Osteoblast (primary cell): Measurements from ENCODE around the gene FRMD4A. TPM values are rescaled to one million over a fixed set of nuclear protein-coding genes. Genes with fewer than 3 reads are reported as not detected.

ENCODE experiments used
- DNase-seq: peaks from one replicate; pipeline ENCODE4 v3.0.0; 2011; ENCODE audit warnings: low spot score, mixed read lengths; ENCODE audit not compliant: insufficient read length; ENCODE audit errors: missing footprints
- H2AFZ ChIP-seq: 2 replicates; pipeline ENCODE4 v1.6.0; 2011; ENCODE audit warnings: mild to moderate bottlenecking, low read length
- H3K27ac ChIP-seq: 2 replicates; pipeline ENCODE4 v1.5.1; 2011; ENCODE audit warnings: mild to moderate bottlenecking, low read depth, low read length, moderate library complexity
- H3K27me3 ChIP-seq: 2 replicates; pipeline ENCODE4 v1.6.0; 2012; ENCODE audit warnings: mild to moderate bottlenecking, control low read depth, inconsistent platforms, low read length, moderate library complexity; ENCODE audit not compliant: insufficient read depth
- H3K36me3 ChIP-seq: 2 replicates; pipeline ENCODE4 v1.5.1; 2011; ENCODE audit warnings: mild to moderate bottlenecking, low read length, control low read depth, moderate library complexity; ENCODE audit not compliant: insufficient read depth
- H3K4me1 ChIP-seq: 2 replicates; pipeline ENCODE4 v1.5.1; 2011; ENCODE audit warnings: mild to moderate bottlenecking, low read length, control low read depth, moderate library complexity; ENCODE audit not compliant: insufficient read depth
- H3K4me2 ChIP-seq: 2 replicates; pipeline ENCODE4 v1.6.0; 2011; ENCODE audit warnings: mild to moderate bottlenecking, low read length; ENCODE audit not compliant: insufficient read depth
- H3K4me3 ChIP-seq: fragments of 200-600 bp; sonication (generic); 3 replicates; pipeline ENCODE4 v1.5.1; 2012; ENCODE audit warnings: mild to moderate bottlenecking, low read length, inconsistent platforms; ENCODE audit not compliant: insufficient read depth
- H3K79me2 ChIP-seq: 2 replicates; pipeline ENCODE4 v1.6.0; 2012; ENCODE audit warnings: mild to moderate bottlenecking, low read length, control low read depth, inconsistent platforms; ENCODE audit not compliant: insufficient read depth
- H3K9me3 ChIP-seq: 2 replicates; pipeline ENCODE4 v1.5.1; 2011; ENCODE audit warnings: low read depth, low read length, control low read depth
- H4K20me1 ChIP-seq: 2 replicates; pipeline ENCODE4 v1.6.0; 2012; ENCODE audit warnings: mild to moderate bottlenecking, low read length, control low read depth; ENCODE audit not compliant: insufficient read depth
- total RNA-seq: library from RNA; depleted of rRNA; stranded (reverse); fragments of >200 nt; gene quantifications from 2 replicates; pipeline ENCODE4 v1.2.3, GENCODE V29; 2012
- TF ChIP-seq, protein P1 (sequence below): IDR thresholded peaks from 2 replicates; pipeline ENCODE4 v1.5.1; 2011; ENCODE audit warnings: mild to moderate bottlenecking, low read depth, low read length, moderate library complexity; ENCODE audit errors: extremely low read depth

The FRMD4A gene
- total RNA-seq, 1 donor: 41.3 TPM

DNA sequence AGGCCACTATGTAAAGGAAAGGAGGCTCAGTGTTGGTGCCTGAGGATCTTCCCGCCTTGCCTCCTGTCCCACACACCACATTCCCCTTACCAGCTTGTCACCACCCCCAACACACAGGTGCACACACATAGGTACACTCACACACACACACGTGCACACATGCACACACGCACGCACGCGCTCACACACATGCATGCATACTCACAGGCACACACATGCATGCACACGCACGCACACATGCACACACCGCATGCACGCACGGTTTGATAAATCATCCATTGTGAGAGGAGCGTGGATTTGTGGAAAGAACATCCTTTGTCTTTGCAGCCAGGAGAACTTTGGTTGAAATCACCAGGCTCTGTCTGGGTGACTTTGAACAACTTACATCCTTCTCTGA, 359.8 kb downstream of the FRMD4A start:
- Histone ChIP-seq H2AFZ (no peak overlapping the region), H3K27ac (no peak overlapping the region), H3K27me3 (no peaks in the 10 kb centered on the region), H3K79me2 (no peaks in the 10 kb centered on the region), H3K9me3 (no peaks in the 10 kb centered on the region), H3K36me3 (no peaks in the 10 kb centered on the region), H3K4me2 (peak overlapping the region; percentile 82), H3K4me1 (peaks cover 34% of the 10 kb centered on the region), H3K4me3 (no peak overlapping the region), H4K20me1 (no peaks in the 10 kb centered on the region)
- DNase-seq: no peak
- TF ChIP-seq, protein P1, sequence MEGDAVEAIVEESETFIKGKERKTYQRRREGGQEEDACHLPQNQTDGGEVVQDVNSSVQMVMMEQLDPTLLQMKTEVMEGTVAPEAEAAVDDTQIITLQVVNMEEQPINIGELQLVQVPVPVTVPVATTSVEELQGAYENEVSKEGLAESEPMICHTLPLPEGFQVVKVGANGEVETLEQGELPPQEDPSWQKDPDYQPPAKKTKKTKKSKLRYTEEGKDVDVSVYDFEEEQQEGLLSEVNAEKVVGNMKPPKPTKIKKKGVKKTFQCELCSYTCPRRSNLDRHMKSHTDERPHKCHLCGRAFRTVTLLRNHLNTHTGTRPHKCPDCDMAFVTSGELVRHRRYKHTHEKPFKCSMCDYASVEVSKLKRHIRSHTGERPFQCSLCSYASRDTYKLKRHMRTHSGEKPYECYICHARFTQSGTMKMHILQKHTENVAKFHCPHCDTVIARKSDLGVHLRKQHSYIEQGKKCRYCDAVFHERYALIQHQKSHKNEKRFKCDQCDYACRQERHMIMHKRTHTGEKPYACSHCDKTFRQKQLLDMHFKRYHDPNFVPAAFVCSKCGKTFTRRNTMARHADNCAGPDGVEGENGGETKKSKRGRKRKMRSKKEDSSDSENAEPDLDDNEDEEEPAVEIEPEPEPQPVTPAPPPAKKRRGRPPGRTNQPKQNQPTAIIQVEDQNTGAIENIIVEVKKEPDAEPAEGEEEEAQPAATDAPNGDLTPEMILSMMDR: no peak

DNA sequence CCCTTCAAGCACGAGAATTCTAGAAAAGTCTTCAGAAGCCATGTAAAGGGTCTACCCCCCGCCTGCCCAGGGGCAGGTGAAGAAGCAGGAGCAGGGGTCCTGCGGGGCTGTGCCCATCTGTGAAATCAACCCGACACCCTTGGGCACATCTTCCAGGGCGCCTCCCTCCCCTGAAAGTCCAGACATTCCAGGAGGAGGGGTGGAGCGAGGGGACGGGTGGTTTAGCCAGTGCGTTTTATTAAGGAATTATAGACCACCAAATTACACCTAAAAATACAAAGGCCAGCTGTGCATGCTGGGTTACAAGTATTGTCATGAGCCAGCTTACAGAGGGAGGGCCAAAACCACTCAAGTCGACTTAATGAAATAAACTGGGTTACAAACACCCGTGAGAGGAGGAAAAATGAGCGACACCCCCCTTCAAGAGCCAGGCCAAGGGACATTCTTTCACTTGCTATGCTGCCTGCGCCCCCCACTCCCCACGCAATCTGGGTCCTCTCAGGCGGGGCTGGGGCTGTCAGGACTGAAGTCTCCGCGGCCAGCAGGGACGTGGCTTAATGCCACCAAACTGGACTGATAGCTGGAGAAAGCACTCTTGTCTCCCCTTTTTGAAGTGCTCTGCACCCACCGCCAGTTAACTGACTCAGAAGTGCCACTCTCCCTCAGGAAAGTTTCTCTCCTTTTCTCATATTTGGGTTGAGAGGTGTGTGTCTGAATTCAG, 360.3 kb downstream of the FRMD4A start:
- Histone ChIP-seq H3K4me1 (peaks cover 34% of the 10 kb centered on the region), H2AFZ (no peak overlapping the region), H3K27ac (no peak overlapping the region), H3K4me2 (no peak overlapping the region), H3K4me3 (no peak overlapping the region), H3K9me3 (no peaks in the 10 kb centered on the region), H3K27me3 (no peaks in the 10 kb centered on the region), H3K79me2 (no peaks in the 10 kb centered on the region), H4K20me1 (no peaks in the 10 kb centered on the region), H3K36me3 (no peaks in the 10 kb centered on the region)
- no peak for DNase-seq
- TF ChIP-seq, protein P1: no peak

DNA sequence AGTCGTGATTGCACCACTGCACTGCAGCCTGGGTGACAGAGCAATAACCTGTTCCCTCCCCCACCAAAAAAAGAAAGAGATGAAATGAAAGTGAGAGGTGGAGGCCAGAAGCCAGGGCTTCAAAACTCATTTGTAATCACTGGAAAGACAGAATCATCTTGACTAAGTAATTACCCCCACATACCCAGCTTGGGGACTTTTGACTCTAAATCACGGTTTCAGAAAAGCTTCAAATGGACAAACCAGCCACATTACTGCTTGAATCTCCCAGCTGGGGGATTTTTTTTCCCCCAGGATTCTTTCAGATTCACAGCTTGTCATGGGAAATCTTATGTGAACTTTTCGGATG, 361.0 kb downstream of the FRMD4A start:
- Histone ChIP-seq H2AFZ (no peak overlapping the region), H3K4me2 (no peak overlapping the region), H3K27ac (no peak overlapping the region), H3K4me3 (no peak overlapping the region), H3K79me2 (no peaks in the 10 kb centered on the region), H3K9me3 (no peaks in the 10 kb centered on the region), H4K20me1 (no peaks in the 10 kb centered on the region), H3K4me1 (peaks cover 34% of the 10 kb centered on the region), H3K27me3 (no peaks in the 10 kb centered on the region), H3K36me3 (no peaks in the 10 kb centered on the region)
- TF ChIP-seq, protein P1: no peak
- no peak for DNase-seq

DNA sequence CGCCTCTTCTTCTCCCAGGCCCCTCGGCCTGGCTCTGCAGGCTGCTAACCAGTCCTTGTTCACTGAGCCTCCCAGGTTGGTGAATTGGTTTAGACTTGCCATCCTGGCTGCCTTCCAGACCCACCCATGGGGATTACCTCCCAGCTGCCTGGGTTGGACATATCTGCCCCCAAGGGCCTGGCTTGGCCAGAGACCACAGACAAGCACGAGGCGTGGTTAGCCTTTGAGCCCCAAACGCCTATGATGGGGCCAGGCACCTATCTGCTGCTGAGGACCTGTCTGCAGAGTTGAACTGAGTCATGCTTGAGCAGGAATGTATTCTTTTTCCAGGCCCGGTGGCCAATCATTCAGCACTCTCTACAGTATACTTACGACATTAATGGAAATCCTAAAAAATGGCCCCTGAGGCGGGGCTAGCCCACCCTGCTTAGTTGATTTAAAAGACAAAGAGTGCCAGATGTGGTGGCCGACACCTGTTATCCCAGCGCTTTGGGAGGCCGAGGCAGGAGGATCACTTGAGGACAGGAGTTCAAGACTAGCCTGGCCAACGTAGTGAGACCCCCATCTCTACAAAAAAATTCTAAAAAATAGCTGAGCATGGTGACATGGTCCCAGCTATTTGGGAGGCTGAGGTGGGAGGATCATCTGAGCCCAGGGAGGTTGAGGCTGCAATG, 361.5 kb downstream of the FRMD4A start:
- no peaks in the 10 kb centered on the region for H3K79me2 ChIP-seq
- no peak for DNase-seq
- H3K4me1 ChIP-seq: peaks cover 33% of the 10 kb centered on the region
- H3K4me3 ChIP-seq: no peak overlapping the region
- no peaks in the 10 kb centered on the region for H3K36me3 ChIP-seq
- H3K27me3 ChIP-seq: no peaks in the 10 kb centered on the region
- no peaks in the 10 kb centered on the region for H3K9me3 ChIP-seq
- H3K27ac ChIP-seq: no peak overlapping the region
- H2AFZ ChIP-seq: no peak overlapping the region
- no peak overlapping the region for H3K4me2 ChIP-seq
- TF ChIP-seq, protein P1: no peak
- H4K20me1 ChIP-seq: no peaks in the 10 kb centered on the region
